ENCODE results near the gene NME4.
A peak's percentile ranks its signal among the peaks of the same experiment; 100 is the strongest.

The NME4 gene

DNA sequence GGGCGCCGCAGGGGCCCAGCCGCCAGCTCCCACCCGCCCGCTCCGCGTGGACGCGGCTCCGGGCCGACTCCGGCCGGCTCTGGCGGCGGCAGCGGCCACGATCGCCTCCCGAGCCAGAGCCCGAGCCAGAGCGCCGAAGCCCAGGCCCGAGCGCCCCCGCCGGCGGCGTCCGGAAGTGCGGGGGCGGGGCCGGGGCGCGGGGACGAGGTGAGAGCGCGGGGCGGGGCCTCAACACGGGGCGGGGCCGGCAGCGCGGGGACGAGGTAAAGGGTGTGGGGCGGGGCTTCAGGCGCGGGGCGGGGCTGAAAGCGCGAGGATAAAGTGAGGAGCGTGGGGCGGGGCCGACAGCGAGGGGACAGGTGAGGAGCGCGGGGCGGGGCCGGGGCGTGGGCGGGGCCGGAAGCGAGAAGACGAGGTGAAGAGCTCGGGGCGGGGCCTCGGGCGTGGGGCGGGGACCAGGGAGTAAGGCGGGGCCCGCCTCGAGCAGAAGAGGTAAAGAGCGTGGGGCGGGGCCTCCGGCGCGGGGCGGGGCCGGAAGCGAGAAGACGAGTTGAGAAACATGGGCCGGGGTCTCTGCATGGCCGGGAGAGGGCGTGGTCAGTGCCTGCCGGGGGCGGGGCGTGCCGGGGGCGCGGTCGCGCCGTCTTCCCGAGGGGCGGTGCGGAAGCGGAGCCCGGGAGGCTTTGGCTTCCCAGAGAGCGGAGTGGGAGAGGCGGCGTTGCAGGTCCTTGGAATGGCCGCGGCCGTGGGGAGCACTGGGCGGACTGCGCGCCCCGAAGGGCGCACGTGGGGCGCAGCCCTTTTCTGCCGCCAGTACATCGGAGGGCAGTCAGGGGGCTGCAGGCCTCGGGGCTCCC lies 44.2 kb upstream of the NME4 start, which contains the start of gene AXIN1:
Gene AXIN1, minus strand, starts transcription at position 177 of the 857 bp plus-strand sequence. CDS start 5,698 bp downstream, outside the sequence.
- CTCF ChIA-PET, result interaction anchor here (0.6 to 1.0 kb wide), 3 partner anchors 10 to 162 kb away, joined by 3 to 6 read pairs (median 3); partner anchors contain the start of gene LUC7L
- POLR2A ChIA-PET, result interaction anchor here (0.6 to 1.5 kb wide), 4 partner anchors 13 to 1625 kb away, joined by 3 to 6 read pairs (median 5); no protein-coding TSS in a partner anchor
- peak; percentile 98 for DNase-seq (ENCODE audit: extremely low spot score)
- TF ChIP-seq, protein P1, sequence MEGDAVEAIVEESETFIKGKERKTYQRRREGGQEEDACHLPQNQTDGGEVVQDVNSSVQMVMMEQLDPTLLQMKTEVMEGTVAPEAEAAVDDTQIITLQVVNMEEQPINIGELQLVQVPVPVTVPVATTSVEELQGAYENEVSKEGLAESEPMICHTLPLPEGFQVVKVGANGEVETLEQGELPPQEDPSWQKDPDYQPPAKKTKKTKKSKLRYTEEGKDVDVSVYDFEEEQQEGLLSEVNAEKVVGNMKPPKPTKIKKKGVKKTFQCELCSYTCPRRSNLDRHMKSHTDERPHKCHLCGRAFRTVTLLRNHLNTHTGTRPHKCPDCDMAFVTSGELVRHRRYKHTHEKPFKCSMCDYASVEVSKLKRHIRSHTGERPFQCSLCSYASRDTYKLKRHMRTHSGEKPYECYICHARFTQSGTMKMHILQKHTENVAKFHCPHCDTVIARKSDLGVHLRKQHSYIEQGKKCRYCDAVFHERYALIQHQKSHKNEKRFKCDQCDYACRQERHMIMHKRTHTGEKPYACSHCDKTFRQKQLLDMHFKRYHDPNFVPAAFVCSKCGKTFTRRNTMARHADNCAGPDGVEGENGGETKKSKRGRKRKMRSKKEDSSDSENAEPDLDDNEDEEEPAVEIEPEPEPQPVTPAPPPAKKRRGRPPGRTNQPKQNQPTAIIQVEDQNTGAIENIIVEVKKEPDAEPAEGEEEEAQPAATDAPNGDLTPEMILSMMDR (IDR thresholded peaks at IDR 0.05; ENCODE audit: control extremely low read depth, extremely low read depth, low read depth, missing control alignments), result peak; percentile 56

DNA sequence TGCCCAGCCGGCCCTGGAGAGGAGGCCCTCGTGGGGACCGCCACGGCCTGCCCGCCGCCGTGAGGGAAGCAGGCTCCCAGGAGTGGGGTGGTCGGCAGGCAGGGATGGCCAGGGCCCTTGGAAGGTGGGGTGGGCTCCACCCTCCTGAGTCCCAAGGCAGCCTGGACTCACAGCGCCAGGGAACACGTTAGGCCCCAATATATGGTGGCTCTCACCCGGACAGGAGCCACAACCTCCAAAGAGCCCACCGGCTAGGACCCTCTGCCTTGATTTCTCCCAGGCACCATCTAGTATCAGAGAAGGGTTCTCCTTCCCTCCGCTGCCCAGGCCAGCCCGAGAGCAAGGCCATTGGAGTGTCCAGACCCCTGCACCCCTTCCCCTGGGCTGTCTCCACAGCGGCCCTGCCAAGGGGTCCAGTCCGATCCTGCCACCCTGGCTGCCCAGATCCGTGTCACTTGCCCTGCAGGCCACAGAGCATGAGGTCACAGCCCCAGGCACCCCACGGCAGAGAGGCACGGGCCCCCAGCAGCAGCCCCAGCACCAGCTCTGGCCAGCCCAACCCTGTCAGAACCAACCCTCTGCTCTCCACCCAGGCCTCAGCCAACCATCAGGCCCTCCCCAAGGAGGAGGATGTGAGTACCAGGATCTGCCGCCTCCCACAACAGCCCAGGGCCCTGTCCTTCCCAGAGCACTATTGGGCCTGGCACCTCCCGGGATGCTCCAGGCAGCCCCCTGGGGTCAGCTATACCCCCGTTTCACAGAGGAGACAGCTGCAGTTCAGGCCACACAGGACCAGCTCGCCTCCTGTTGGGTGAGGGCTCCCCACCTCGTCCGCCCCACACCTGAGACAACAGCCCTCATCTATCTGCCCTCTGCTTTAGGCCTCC lies 43.4 kb upstream of the NME4 start:
- DNase-seq (ENCODE audit: extremely low spot score), result no peak
- CTCF ChIA-PET, result interaction anchor here (0.6 to 2.4 kb wide), 3 partner anchors 125 to 246 kb away, joined by 3 to 6 read pairs (median 3); partner anchors contain the start of gene LUC7L
- POLR2A ChIA-PET, result interaction anchor here (0.6 to 1.5 kb wide), 3 partner anchors 12 to 139 kb away, joined by 3 to 6 read pairs (median 4); no protein-coding TSS in a partner anchor
- TF ChIP-seq, protein P1 (IDR thresholded peaks at IDR 0.05; ENCODE audit: control extremely low read depth, extremely low read depth, low read depth, missing control alignments), result no peak

DNA sequence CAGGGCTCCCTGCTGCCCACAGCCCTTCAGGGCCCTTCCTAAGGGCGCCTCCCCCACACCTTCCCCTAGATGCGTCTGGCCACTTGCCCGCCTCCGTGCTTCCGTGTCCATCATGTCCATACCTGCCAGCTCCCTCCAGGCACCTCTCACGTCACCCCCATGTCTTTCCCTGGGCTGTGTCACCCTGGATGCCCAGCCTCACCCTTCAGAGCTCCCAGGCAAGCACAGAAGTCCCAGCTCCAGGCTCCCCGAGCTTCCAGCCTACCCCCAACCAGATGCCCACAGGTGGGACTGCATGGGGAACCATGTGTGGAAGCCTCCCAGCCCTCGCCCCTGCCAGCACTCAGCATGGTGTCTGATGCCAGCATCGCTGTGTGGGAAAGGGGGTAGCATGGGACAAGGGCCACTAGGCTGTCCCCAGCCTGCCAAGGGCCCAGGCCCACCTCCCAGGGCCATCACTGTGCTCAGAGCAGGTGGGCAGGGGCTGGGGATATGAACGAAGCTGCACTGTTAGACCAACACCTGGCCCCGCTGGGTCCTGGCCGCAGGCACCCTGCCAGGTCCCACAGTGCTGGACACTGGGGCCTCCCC lies 42.6 kb upstream of the NME4 start:
- DNase-seq (ENCODE audit: extremely low spot score), result no peak
- CTCF ChIA-PET, result interaction anchor here (2.4 kb wide), 1 partner anchor 247 kb away, joined by 6 read pairs; no protein-coding TSS in a partner anchor
- TF ChIP-seq, protein P1 (IDR thresholded peaks at IDR 0.05; ENCODE audit: control extremely low read depth, extremely low read depth, low read depth, missing control alignments), result no peak
- POLR2A ChIA-PET, result no interaction called here

DNA sequence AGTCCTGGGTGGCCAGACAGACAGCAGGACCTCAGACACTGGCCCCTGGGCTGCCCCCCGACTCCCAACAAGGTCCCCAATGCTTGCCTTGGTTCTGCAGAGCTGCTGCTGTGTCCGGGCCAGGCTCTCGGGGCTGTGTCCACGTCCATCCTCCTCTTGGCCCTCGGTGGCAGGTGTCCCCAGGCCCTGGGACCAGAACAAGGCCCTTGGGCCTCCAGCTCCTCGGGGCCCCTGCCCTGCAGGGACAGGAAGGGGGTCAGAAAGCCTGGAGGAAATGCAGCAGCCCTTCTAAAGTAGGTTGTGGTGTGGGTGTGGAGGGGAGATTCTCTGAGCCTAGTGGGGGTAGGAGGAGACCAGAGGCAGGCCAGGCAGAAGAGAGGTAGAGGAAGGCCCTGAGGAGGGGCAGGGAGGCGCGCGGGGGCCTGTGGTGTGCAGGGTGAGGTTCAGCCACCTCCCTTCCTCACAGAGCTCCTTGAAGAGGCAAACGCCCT lies 42.0 kb upstream of the NME4 start:
- ChIA-PET CTCF (interaction anchor here (1.2 to 2.4 kb wide), 2 partner anchors 248 to 289 kb away, joined by 3 to 6 read pairs; no protein-coding TSS in a partner anchor), POLR2A (no interaction called here)
- TF ChIP-seq, protein P1 (IDR thresholded peaks at IDR 0.05; ENCODE audit: control extremely low read depth, extremely low read depth, low read depth, missing control alignments), result no peak
- DNase-seq (ENCODE audit: extremely low spot score), result no peak

DNA sequence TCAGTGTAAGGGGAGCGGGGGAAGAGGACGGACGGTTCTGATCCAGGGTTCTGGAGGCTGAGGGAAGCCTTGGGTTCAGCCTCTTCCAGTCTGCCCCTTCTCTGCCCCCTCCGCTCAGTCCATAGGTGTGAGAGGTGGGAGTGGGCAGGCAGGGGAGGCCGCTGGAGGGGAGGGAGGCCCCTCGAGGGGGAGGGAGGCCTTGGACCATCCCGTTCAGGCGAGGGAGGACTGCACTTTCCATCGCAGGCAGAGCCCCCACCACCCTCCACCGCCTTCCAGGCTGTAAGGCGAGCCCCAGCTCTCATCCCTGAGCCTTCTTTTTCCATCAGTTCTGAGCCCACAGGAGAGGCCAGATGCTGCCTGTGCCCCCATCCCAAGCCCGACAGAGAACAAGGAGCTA lies 40.3 kb upstream of the NME4 start:
- no peak for DNase-seq (ENCODE audit: extremely low spot score)
- CTCF ChIA-PET, result interaction anchor here (1.3 kb wide), 2 partner anchors 8 to 13 kb away, joined by 3 to 4 read pairs; no protein-coding TSS in a partner anchor
- POLR2A ChIA-PET, result no interaction called here
- TF ChIP-seq, protein P1 (IDR thresholded peaks at IDR 0.05; ENCODE audit: control extremely low read depth, extremely low read depth, low read depth, missing control alignments), result no peak

Measured in GM10248 (cell line).